HG03520 (cell line): Measurements from ENCODE around the gene ARF1.

Source experiments
- ATAC-seq: cut with Tn5 transposase; IDR thresholded peaks from one replicate; pipeline ENCODE4 v1.9.1; 2021; ENCODE audit warnings: mild to moderate bottlenecking, moderate library complexity; ENCODE audit not compliant: unreplicated experiment

ARF1 gene

DNA sequence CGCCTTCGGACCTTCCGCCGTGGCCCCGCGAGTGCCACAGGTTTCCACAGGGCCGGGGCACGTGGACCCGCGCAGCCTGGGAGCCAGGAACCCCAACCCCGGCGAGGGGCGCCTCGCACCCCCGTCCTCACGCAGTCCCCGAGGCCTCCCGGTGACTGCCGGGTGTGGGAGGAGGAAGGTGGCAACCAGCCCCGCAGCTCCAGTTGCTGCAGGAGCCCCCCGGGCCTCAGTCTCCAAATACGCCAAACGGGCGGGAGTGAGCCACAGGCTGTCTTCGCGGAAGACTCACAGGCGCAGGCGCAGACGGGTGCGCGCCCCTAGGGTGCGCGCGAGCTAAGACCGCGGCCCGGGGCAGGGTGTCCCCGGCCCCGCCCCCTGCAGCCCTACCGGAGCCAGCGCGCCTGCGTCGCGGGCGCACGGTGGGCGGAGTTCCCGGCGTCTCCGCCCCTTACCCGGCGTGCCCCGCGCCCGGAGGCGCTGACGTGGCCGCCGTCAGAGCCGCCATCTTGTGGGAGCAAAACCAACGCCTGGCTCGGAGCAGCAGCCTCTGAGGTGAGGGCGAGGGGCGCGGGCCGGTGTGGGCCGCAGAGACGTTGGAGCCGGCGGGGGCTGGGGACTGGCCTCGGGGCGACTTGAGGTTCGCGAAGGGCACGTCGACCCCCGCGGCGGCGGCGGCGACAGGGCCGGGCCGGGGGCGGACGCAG is at the start of gene ARF1:
ARF1 (plus strand) TSS at position 495 of the 704 bp plus-strand sequence. CDS start 14,407 bp downstream, outside the sequence.
- ATAC-seq, result peak; percentile 69

DNA sequence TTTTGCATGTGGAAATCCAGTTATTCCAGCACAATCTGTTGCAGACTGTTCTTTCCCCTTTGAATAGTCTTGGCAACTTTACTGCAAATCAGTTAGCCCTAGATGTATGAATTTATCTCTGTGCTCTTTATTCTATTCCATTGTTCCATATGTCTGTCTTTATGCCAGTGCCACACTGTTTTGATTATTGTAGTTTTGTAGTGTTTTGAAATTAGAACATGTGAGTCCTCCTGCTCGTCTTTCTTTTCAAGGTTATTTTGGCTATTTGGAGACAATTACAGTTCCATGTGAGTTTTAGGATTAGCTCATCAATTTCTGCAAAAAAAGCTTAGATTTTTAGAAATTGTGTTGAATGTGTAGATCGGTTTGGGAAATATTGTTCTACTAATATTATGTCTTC is 49.1 kb upstream of the ARF1 start:
- ATAC-seq, result no peak

GRCh38 chr1:228034954-228035837 is 47.3 kb upstream of the ARF1 start:
- no peak for ATAC-seq

DNA sequence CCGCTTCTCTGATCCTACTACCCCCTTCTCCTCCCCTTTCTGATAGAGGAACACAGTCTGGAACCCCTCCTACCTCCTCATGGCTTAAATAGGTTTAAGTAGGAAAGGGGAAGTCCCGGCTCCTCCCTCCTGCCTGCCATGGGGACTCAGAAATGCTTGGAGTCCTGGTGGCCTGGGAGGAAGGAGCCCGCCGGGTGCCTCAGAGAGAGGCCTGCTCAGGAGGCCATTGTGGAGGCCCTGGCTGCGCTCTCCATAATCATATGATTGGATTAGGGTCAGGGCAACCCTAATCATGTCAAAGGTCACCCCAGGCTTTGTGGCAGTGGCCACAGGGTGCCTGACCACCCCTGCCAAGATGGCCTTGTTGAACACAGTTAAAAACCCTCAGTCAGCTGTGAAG is 46.7 kb upstream of the ARF1 start:
- ATAC-seq, result no peak

DNA sequence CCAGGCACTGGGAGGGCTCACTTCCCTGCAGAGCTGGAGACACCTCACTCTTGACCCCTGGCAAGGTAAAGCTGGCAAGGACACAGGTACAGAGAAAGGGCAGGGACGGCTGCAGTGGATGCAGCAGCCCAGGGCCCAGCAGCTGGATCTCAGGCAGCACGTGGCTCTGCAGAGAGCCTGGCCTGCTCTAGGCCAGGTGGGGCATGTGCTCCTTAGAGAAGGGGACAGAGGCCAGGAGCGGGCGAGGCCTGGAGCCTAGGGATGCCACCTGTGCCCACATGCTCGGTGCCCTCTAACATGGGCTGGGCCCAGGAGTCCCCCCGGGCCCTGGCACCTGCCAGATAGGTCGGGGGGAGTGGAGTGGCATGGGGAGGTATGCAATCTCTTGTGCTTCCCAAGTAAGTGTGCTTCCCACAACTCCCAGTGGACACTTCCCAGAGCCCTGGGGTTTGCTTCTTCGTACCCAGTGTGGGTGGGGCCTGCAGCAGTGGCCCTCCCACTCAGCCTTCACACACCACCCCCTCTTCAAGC is 45.7 kb upstream of the ARF1 start:
- no peak for ATAC-seq

DNA sequence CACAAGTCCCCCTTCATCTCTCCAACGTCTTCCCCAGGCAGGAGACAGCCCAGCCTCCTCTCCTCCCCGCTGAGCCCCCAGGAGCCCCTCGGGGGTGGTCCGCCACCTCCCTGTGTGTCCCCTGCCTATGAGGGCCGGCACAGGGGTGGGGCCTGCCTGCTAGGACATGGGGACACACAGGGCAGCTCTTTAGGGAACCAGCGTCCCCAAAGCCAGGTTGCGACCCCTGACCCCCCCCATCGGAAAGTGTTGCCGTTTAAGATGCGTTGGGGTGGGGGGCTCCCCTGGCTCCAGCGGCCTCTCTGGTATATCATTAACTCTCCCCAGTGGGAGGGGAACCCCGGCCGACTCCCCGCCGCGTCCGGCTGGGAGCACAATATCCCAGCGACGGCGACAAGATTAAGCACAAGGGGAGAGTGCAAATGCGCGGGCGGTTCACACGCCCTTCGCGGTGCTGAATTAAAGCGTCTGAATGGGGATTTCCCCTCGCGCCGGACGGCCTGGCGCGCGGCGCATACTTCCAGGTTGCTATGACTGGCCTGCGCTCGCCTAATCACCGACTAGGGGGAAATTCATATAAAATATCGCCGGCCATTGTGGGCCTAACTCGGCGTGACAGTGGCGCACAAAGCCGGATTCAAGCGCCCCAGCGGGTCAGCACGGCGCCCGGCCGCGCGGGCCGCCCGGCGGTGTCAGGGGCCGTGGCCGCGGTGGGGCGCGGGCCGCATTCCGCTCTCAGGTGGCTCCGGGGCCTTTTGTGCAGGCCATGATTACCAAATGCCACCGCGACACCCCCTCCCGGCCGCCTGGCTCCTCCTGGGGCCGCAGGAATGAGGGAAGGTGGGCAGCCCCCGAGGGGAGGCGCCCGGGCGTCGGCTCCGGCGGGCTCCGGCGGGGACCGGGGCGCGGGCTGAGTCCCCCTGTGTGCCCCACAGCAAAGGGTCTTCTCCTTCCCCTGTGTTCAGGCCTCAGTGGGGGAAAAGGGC is 44.8 kb upstream of the ARF1 start:
- ATAC-seq, result peak; percentile 79

GRCh38 chr1:228038387-228039005 is 44.0 kb upstream of the ARF1 start:
- no peak for ATAC-seq

DNA sequence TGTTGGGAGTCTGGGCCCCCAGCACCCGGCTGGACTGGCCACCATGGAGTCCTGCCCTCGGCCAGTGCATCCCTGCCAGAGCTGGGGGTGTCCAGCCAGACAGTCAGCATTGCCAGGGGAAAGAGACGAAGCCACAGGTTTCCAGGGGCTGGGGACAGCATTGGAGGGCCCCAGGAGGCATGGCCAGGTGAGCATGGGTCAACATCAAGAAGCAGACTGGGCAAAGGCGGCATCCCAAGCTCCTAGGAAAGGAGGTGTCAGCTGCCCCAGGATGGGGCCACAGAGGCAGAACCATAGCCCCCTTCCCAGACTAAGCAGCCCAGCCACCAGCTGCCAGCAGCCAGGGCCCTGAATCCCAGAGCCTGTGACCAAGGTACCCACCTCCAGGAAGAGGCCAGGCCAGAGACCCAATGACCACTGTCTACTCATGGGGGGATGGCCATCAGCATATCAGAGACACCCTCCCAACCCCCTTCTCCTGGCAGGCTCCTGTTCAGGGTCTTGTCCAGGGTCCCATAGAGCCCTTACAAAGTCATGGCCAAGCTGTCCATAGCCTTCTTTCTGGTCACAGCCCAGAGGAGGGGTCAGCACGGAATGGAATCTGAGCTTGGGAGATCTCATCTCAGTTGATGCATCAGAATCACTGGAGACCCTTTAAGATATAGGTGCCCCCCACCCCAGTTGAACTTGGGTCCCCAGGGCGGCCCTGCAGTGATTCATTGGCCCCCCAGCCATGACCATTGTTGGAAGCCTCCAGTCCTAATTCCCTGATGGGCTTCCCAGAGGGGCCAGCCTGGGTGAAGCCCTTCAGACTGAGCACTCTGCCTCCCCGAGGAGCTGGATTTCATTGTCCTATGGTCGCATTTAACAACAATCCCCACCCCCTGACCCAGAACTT is 43.3 kb upstream of the ARF1 start:
- no peak for ATAC-seq

GRCh38 chr1:228039986-228040385 is 42.5 kb upstream of the ARF1 start:
- ATAC-seq, result no peak

GRCh38 chr1:228041316-228041715 is 41.2 kb upstream of the ARF1 start:
- ATAC-seq, result no peak

DNA sequence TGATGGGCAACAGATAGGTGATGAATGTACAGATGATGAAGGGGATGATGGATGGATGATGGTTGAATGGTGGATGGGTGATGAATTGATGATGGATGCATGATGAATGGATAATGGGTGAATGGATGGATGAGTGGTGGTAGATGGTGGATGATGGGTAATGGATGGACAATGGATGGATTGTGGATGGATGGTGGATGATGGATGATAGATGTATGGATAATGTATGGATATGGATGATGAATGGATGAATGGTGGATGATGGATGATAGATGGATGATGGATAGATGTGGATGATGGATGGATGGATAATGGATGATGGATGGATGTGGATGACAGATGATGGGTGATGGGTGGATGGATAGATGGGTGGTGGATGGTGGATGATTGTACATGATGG is 40.0 kb upstream of the ARF1 start:
- ATAC-seq, result no peak

- ATAC-seq, result no peak
Measured at GRCh38 chr1:228043281-228043848, 39.1 kb upstream of the ARF1 start.

GRCh38 chr1:228044961-228045360 is 37.5 kb upstream of the ARF1 start:
- no peak for ATAC-seq

DNA sequence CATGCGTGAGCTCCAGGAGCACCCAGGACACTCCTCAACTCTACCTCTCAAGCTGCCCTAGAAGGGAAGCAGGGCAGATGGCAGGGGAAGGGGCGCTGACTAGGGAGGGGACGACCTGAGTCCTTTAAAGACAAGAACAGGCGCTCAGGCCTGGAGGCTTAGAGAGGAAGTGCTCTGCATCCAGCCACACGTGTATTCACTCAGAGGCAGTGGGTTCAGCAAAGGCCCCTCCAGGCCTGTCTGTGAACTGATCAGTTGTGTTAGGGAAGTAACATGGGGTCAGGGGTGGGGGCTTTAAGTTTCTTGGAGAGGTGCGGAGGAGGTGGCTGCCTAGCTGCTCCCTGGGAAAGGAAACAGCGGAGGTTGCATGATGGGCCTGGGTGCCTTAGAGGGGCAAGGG is 37.1 kb upstream of the ARF1 start:
- no peak for ATAC-seq

DNA sequence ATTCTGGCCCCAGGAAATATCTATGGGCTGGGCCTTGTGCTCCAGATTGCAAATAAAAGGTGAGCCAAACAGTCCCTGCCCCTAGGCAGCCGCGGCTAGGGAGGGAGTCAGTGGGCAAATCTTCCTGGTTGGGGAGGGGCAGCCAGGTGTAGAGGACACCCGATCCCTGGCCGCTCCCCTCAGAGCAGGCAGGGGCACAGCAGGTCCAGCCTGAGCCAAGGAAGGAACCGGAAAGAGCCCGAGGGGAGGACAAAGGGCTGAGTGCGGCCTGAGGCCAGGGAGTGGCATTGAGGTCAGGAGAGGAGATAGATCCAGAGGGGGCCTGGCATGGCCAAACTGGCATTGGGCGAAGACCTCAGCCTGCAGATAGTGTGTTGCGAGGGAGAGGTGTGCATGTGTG is 36.6 kb upstream of the ARF1 start:
- ATAC-seq, result no peak

GRCh38 chr1:228046421-228047182 is 35.9 kb upstream of the ARF1 start:
- ATAC-seq, result no peak

- ATAC-seq, result no peak
Measured at GRCh38 chr1:228047183-228047466, 35.4 kb upstream of the ARF1 start.

DNA sequence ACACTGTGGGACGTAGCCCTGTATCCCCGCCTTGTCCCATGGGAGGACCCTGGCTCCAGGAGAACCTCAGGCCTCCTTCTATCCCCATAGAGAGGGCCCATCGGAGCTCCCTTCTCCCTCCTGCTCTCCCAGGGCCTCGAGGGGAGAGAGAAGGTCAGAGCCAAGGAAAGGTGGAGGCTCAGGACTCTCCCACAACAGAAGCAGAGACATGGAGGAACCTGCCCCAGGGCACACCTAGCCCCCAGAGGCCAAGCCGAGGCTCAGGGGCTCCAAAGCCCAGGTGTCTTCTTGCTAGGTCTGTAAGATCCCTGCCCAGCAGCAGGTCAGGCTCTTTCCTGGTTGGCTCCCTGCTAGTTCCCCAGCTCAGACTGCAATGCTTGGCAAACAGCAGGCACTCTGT is 34.4 kb upstream of the ARF1 start:
- no peak for ATAC-seq
